Endothelial cell of umbilical vein (primary cell): ENCODE data around the gene PLAGL2. TPM values are rescaled to one million over a fixed set of nuclear protein-coding genes. Genes with fewer than 3 reads are reported as not detected.

Experiments used
- BruUV-seq: library from RNA; stranded (reverse); fragments of 400-500 nt; replicated peaks from 2 replicates; lab custom pipeline; 2021; lab: Mats Ljungman, UMichigan
- CTCF ChIA-PET: fragments of 300-600, 350-600 bp; sonication (Branson Sonifier 250); formaldehyde crosslinking; loops from one replicate; lab custom pipeline; 2021; ENCODE audit warnings: antibody characterized with exemption, inconsistent platforms; lab: Charles Lee
- POLR2A ChIA-PET: fragments of 300-600, 350-600 bp; sonication (Branson Sonifier 250); formaldehyde crosslinking; loops from one replicate; lab custom pipeline; 2021; ENCODE audit warnings: antibody characterized with exemption, inconsistent platforms; lab: Charles Lee
- DNase-seq: peaks from one replicate; pipeline ENCODE4 v3.0.0-alpha.2; 2011; ENCODE audit warnings: low read depth, low spot score
- FAIRE-seq: peaks from 2 replicates; lab custom pipeline; 2011; peaks lifted over from hg19 to GRCh38; lab: Jason Lieb, UNC
- H2AFZ ChIP-seq: 2 replicates; pipeline ENCODE4 v1.6.0; 2012; ENCODE audit warnings: low read depth, low read length, control low read depth, inconsistent platforms
- H3K27ac ChIP-seq: 2 replicates; pipeline ENCODE4 v1.5.1; 2011; ENCODE audit warnings: low read depth, mild to moderate bottlenecking, control low read depth, low read length, moderate library complexity; ENCODE audit not compliant: insufficient read depth
- H3K27me3 ChIP-seq, 2 experiments: 2 replicates each; pipeline versions ENCODE4 v1.6.0 to v1.6.1; 2011; ENCODE audit warnings: low read length in 2 of 2, mixed read lengths in 1 of 2; ENCODE audit not compliant: control insufficient read depth in 2 of 2, insufficient read depth in 2 of 2
- H3K36me3 ChIP-seq, 2 experiments: 2 replicates in 1 of 2; 3 replicates in 1 of 2; pipeline ENCODE4 v1.5.1; 2011; ENCODE audit warnings: low read length in 2 of 2, mild to moderate bottlenecking in 1 of 2, moderate library complexity in 1 of 2; ENCODE audit not compliant: control insufficient read depth in 2 of 2, insufficient read depth in 2 of 2; ENCODE audit errors: extremely low read depth in 1 of 2
- H3K4me1 ChIP-seq: 3 replicates; pipeline ENCODE4 v1.5.1; 2011; ENCODE audit warnings: mild to moderate bottlenecking, low read length; ENCODE audit not compliant: control insufficient read depth, insufficient read depth; ENCODE audit errors: extremely low read depth
- H3K4me2 ChIP-seq: 2 replicates; pipeline ENCODE4 v1.6.1; 2011; ENCODE audit warnings: low read length, control low read depth, mixed read lengths; ENCODE audit not compliant: insufficient read depth
- H3K4me3 ChIP-seq, 3 experiments: fragments of 200-600 bp in 1 of 3; sonication (generic), shearing (Covaris generic) in 1 of 3; replicated peaks in 1 of 3; 2 replicates each; pipeline ENCODE4 v1.5.1; 2011 to 2016; ENCODE audit warnings: control low read depth in 3 of 3, low read length in 3 of 3, mild to moderate bottlenecking in 2 of 3, inconsistent platforms in 1 of 3, low read depth in 1 of 3, moderate library complexity in 1 of 3; ENCODE audit not compliant: insufficient read depth in 1 of 3
- H3K79me2 ChIP-seq: 2 replicates; pipeline ENCODE4 v1.6.0; 2012; ENCODE audit warnings: low read length, inconsistent platforms; ENCODE audit not compliant: control insufficient read depth, insufficient read depth
- H3K9ac ChIP-seq: replicated peaks from 2 replicates; pipeline ENCODE3; 2011; ENCODE audit warnings: low read length, control low read depth; ENCODE audit not compliant: insufficient read depth; ENCODE audit errors: extremely low read depth
- H3K9me1 ChIP-seq: replicated peaks from 3 replicates; pipeline ENCODE4 v1.6.0; 2011; ENCODE audit warnings: mild to moderate bottlenecking, low read length; ENCODE audit not compliant: control insufficient read depth, insufficient read depth; ENCODE audit errors: extremely low read depth
- H3K9me3 ChIP-seq: replicated peaks from 2 replicates; pipeline ENCODE4 v1.5.1; 2012; ENCODE audit warnings: low read length, inconsistent platforms; ENCODE audit not compliant: control insufficient read depth, insufficient read depth
- H4K20me1 ChIP-seq: replicated peaks from 2 replicates; pipeline ENCODE3; 2011; ENCODE audit warnings: mild to moderate bottlenecking, low read length; ENCODE audit not compliant: control insufficient read depth, insufficient read depth; ENCODE audit errors: extremely low read depth
- EZH2 ChIP-seq: IDR thresholded peaks from 2 replicates; pipeline ENCODE4 v1.6.1; 2012; ENCODE audit warnings: borderline replicate concordance, low read depth, mild to moderate bottlenecking, moderate library complexity, low read length, inconsistent platforms; ENCODE audit not compliant: severe bottlenecking
- JUN ChIP-seq: IDR thresholded peaks from 2 replicates; pipeline ENCODE4 v1.6.1; 2011; ENCODE audit warnings: borderline replicate concordance, low read depth; ENCODE audit not compliant: insufficient read length, insufficient read depth
- MYC ChIP-seq: IDR thresholded peaks from one replicate; pipeline ENCODE4 v1.6.1; 2011; ENCODE audit warnings: mild to moderate bottlenecking, low read depth, low read length
- POLR2AphosphoS5 ChIP-seq: IDR thresholded peaks from 2 replicates; pipeline ENCODE4 v1.6.1; 2012; ENCODE audit warnings: low read depth, mild to moderate bottlenecking, control low read depth, low read length, moderate library complexity; ENCODE audit not compliant: insufficient read depth
- dilution Hi-C: fragments of 300-500 bp; cut with MboI; formaldehyde crosslinking; loops from one replicate; pipeline ENCODE4 v1.15.0; 2019; ENCODE audit warnings: low sequenced_read_pairs; ENCODE audit not compliant: extremely low pct_ligation_motif_present
- intact Hi-C: fragments of 100-400 bp; cut with micrococcal nuclease; formaldehyde crosslinking; loops from one replicate; pipeline ENCODE4 v1.10.0; 2022
- polyA plus RNA-seq, 4 experiments: library from polyadenylated mRNA; depleted of rRNA in 3 of 4; stranded (reverse) in 3 of 4; unstranded in 1 of 4; fragments of >200 nt; gene quantifications; 2 replicates each; pipeline versions ENCODE4 v1.2.1 to v1.2.3, GENCODE V29; 2011 to 2012; ENCODE audit warnings: missing spikeins in 1 of 4
- total RNA-seq: library from RNA; stranded (reverse); gene quantifications from 2 replicates; pipeline ENCODE4 v1.2.3, GENCODE V29; 2021
- TF ChIP-seq, protein P1 (sequence below): IDR thresholded peaks from 2 replicates; pipeline ENCODE4 v1.6.1; 2011; ENCODE audit not compliant: insufficient read depth, insufficient read length

PLAGL2 gene
- total and polyA plus RNA-seq, 2 donors (not counting 3 experiments of a cell fraction or from before 2014, with no cell fraction given) = 8.2 to 15.2 TPM

GRCh38 chr20:32206760-32207625 is 550 bp downstream of the PLAGL2 start:
- intact Hi-C loops = loop anchor here (1.0 to 5.0 kb wide), 3 partner anchors 151 to 445 kb away; partner anchors contain the start of gene ASXL1
- ChIA-PET CTCF (no interaction called here), POLR2A (no interaction called here)
- Histone ChIP-seq H4K20me1 (no peaks in the 10 kb centered on the region), H3K27ac (peak overlapping the region; percentile 45), H3K27me3 (no peaks in the 10 kb centered on the region), H3K36me3 (peaks cover 4 to 11% of the 10 kb centered on the region in 2 experiments), H3K9ac (peak overlapping the region; percentile 76), H2AFZ (peak overlapping the region; percentile 64), H3K9me1 (no peaks in the 10 kb centered on the region), H3K4me2 (peak overlapping the region; percentile 95), H3K4me1 (peaks cover 21% of the 10 kb centered on the region), H3K4me3 (peak overlapping the region; percentile 38 to 81 (median 76)), H3K9me3 (no peaks in the 10 kb centered on the region), H3K79me2 (peaks cover 80% of the 10 kb centered on the region)
- TSS peak; percentile 36 for BruUV-seq
- no peak for FAIRE-seq
- dilution Hi-C loops = no loop called here
- DNase-seq = no peak
- TF ChIP-seq, protein P1, sequence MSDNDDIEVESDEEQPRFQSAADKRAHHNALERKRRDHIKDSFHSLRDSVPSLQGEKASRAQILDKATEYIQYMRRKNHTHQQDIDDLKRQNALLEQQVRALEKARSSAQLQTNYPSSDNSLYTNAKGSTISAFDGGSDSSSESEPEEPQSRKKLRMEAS = no peak
- no peak for TF ChIP-seq MYC
- TF ChIP-seq JUN = no peak
- TF ChIP-seq EZH2 = no peak
- TF ChIP-seq POLR2AphosphoS5 = no peak
